T-helper 2 cell treated with Interferon-gamma antibody and Interleukin-4, amounts not matched to agents 100 ng/mL and 5 ng/mL, for 36 hours (primary cell): ENCODE data around the gene PDE3B. TPM values are rescaled to one million over a fixed set of nuclear protein-coding genes. Genes with fewer than 3 reads are reported as not detected.
"Not testable (repeated sequence)": the region's sequence is repeated elsewhere in the genome, so short reads cannot be mapped to it uniquely, and the experiment has no call there.

Experiments
- intact Hi-C: fragments of 100-400 bp; cut with micrococcal nuclease; formaldehyde crosslinking; loops from one replicate; pipeline ENCODE4 v1.15.1; 2023
- total RNA-seq: library from RNA; stranded (reverse); gene quantifications from 2 replicates; pipeline ENCODE4 v1.2.3, GENCODE V29; 2022

Gene PDE3B
- total RNA-seq, 1 donor from 2014 or later, result 103 TPM

DNA sequence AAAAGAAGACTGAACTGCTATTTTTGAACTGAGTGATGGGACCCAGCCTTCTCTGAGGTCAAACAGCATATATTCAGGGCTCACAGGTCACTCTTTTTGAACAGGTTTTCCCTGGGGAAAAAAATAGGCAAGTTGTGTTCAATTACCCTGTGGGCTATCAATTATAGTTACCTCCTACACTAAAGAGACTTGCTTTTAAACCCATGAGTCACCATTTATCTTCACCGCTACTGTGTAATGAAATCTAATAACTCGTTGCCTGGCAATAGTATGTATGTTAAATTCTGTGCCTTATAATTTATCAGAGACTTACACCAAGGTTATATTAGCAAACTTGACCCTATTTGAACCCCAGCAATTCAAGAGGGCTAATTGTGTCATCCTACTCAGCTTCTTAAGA is 149.9 kb downstream of the PDE3B start:
- intact Hi-C loops, result no loop called here

DNA sequence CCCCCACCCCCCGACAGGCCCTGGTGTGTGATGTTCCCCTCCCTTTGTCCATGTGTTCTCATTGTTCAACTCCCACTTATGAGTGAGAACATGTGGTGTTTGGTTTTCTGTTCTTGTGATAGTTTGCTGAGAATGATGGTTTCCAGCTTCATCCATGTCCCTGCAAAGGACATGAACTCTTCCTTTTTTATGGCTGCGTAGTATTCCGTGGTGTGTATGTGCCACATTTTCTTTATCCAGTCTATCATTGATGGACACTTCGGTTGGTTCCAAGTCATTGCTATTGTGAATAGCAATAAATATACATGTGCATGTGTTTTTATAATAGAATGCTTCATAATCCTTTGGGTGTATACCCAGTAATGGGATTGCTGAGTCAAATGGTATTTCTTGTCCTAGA is 152.4 kb downstream of the PDE3B start:
- intact Hi-C loops, result not testable (repeated sequence)

DNA sequence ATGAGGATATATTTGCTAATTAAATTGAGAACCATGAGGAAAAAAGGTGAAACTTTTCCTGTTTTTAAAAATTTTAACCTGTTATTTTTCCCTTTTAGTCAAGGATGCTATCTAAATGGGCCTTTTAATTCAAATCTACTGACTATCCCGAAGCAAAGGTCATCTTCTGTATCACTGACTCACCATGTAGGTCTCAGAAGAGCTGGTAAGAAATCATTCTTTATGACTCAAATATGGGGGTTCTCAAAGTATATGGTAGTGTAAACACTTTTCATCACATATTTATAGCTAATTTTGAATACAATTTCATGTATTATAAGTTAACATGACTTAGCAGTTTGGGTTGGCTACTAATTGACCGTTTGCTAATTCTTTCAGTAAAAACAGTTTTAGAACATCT is 160.2 kb downstream of the PDE3B start:
- intact Hi-C loops, result no loop called here

DNA sequence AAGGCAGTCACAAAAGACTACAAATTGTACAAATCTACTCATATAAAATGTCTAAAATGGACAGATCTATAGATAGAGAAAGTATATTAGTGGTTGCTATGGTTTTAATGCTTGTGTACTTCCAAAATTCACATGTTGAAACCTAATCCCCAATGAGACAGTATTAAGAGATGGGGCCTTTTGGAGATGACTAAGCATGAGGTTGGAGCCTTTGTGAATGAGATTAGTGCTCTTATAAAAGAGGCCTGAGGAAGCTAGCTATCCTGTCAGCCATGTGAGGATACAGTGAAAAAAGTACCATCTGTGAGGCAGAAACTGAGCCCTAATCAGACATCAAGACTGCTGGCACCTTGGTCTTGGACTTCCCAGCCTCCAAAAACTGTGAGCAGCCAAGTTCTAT is 165.9 kb downstream of the PDE3B start:
- intact Hi-C loops, result loop anchor here (5.0 kb wide), 1 partner anchor 83 kb away; the partner anchor contains the start of gene CYP2R1

DNA sequence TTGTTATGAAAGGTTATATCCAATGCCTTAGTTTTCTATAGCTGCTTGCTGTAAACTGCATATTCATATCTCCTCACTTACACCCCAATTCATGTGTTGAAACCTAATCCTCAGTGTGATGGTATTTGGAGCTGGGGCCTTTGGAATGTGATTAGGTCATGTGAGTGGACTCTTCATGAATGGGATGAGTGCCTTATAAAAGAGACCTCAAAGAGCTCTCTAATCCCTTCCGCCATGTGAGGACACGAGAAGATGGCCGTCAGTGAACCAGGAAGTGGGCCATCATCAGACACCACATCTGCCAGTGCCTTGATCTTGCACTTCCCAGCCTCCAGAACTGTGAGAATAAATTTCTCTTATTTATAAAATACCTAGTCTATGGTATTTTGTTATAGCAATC is 169.2 kb downstream of the PDE3B start:
- intact Hi-C loops, result no loop called here

DNA sequence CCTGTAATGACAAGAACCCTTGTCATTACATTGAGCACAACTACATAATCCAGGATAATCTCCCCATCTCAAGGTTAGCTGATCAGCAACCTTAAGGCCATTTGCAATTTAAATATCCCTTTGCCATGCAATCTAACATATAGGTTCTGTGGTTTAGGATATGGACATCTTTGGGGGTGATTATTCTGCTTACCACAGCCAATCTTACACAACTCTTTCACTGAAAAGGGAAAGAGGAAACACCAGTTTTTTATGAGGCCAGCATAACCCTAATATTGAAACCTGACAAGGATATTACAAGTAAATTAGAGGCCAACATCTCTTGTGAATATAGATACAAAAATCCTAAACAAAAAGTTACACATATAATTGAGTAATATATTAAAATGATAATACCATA is 169.9 kb downstream of the PDE3B start:
- intact Hi-C loops, result no loop called here

DNA sequence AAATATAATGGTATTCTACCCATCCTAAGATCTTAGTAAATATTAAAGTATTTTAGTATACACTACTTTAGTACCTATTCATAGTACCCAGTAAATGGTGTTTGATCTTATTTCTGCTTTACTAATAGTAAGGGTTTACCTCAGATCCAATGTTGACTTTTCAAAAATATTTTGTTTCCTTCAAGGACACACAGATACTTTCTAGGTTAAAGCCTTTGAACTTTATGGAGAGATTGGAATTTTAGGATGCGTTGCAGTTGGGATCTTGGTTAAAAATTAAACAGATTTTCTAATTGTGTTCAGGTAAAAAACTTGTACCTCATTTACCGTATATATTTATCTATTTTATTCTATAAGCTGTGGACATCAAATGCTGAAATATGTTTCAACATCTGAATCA is 175.2 kb downstream of the PDE3B start:
- intact Hi-C loops, result no loop called here

DNA sequence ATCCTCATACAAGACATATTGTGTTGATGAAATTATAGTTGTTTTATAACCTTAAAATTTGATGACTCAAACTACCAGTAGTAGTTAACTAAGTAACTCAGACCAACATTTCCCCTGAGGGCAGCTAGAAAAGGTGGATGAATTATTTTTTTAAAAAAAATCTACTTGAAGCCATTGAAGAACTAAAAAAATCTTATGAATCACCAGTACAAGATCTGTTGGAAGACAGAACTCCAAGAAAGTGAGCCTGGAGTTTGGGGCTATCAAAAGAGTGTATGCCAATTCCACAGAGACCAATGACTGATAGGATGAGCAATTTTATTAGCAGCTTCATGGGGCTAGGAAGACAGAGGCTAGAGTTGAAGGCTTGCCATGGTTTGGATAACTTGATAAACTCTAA is 176.0 kb downstream of the PDE3B start:
- intact Hi-C loops, result no loop called here

DNA sequence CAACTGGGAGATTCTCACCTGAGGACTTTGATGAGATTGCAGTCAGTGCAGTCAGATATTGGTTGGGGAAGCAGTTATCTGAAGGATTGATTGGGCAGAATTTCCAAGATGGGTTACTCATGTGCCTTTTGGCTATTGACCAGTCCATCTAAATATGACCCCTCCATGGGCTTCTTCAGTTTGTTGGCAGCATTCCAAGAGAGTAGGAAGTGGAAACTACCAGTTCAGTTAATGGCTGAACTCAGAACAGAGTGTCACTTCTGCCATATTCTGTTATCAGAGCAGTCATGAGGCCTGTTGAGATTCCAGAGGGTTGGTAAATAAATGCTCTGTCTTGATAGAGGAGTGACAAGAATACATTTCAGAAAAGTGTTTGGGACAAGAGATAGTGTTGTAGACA is 177.4 kb downstream of the PDE3B start:
- intact Hi-C loops, result no loop called here

DNA sequence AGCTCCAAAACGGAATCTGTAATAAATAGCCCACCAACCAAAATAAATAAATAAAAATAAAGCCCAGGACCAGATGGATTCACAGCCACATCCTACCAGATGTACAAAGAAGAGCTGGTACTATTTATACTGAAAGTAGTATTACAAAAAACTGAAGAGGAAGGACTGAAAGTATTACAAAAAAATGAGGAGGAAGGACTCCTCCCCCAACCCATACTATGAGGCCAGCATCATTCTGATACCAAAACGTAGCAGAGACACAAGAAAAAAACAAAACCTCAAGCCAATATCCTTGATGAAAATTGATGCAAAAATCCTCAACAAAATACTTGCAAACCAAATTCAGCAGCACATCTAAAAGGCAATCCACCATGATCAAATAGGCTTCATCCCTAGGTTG is 183.0 kb downstream of the PDE3B start:
- intact Hi-C loops, result no loop called here

DNA sequence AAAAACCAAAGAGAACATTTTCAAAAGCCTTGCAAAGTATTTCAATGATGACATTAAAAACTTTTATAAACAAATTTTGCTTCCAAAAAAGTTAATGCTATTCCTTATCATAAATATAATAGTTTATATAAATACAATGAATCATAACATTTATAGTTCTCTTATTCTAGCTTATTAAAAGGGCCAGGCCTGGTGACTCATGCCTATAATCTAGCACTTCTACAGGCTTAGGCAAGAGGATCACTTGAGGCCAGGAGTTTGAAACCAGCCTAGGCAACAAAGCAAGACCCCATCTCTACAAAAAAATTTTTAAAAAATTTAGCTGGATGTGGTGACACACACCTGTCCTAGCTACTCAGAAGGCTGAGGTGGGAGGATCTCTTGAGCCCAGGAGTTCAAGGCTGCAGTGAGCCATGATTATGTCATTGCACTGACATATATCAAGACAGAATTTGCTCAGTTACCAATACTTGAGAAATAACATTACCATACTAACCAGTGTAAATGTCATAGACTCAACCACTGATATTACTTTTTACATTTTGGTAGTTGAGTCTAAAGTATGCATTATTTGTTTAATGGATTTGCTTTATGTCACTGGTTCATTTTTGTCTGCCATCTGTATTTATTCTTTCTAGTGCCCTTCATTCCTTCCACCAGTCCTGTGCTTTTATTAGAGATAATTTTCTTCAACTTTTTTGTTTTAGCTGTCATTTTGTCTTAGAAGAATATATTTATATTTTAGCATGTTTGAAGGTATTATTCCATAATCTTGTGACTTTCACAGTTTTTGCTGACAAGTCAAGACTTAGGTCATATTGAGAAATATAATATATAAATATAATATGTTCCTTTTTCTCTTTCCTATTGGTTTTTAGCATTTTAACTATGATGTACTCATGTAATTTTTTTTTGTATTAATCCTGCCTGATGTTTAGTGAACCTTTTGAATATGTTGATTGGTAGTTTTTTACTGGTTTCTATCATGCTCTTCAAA is 192.2 kb downstream of the PDE3B start:
- intact Hi-C loops, result no loop called here

DNA sequence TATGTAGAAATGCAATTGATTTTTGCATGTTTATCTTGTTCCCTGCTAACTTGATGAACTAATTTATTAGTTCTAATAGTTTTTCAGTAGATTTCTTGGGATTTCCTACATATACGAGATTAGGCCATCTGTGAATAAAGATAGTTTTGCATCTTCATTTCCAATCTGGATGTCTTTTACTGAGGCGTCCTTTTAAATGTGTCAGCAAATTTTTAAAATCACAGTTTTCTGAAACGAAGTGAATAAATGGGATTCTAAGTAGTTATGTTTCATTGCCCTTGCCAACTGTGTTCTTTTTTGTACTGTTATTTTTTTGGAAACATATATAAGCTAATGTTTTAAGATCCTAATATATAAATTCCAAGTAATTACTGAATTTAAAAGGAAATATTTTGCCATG is 198.4 kb downstream of the PDE3B start:
- intact Hi-C loops, result no loop called here

DNA sequence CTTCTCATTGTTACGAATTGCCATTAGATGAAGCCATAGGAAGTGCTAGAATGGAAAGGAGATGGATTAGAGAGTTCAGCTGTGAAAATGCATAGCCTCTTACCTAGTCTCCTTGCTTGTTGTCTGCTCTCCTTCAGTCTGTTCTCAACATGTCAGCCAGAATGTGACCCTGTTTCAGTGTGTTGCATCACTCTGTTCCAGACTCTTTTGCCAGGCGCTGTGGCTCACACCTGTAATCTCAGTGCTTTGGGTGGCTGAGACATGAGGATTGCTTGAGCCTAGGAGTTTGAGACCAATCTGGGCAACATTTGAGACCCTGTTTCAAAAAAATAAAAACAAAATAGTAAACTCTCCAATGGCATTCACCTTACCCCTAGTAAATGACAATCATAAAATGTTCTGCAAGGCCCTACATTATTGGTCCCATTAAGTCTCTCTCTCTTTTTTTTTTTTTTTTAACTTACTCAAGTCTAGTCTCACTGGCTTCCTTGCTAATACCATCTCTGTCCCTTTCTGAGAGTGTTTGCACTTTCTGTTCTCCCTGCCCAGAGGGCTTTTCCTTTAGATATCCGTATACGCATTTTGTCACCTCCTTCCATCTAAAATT is 209.1 kb downstream of the PDE3B start:
- intact Hi-C loops, result no loop called here

DNA sequence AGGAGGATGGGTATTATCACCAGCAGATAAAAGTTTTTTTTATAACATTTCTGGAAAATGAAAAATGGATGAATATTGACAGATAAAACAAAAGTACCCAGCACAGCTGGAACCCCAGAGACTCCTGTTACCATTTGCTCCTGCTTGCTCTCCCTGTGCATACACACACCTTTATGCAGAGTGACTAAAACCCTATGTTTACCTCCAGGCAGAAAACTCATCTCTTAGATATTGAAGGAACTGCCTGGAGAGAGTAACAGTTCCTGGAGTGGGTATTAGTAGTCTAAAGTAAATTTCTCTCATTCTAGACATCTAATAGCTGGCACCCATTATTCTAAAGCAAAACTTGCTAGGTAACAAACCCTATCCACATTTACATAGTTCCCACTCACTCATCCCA is 210.5 kb downstream of the PDE3B start:
- intact Hi-C loops, result no loop called here

DNA sequence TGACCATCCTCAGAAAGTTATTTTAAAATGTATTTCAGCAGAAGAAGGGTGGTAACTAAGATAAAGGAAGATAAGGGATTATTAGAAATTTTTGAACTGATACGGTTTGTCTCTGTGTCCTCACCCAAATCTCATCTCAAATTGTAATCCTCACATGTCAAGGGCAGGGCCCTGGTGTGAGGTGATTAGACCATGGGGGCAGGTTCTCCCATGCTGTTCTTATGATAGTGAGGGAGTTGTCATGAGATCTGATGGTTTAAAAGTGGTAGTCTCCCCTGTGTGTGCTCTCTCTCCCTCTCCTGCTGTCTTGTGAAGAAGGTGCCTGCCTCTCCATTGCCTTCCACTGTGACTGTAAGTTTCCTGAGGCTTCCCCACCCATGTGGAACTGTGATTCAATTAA is 212.3 kb downstream of the PDE3B start:
- intact Hi-C loops, result no loop called here

DNA sequence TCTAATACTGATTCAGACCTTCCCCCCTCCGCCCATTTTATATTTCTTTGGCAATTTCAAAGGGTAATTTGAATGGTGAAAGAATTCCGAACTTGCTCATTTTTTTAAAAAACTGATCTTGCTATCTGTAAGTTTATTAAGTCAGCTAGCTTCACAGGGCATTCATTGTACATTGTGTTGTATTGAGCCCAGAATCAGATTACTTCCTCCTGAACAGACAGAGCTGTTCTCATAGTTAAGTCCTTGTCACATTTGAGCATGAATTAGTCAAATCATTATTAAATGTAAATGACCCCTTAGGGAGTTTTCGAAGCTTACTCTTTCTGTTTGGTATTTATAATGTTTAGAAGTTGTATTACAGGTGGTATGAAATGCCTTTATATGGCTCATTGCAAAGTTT is 214.0 kb downstream of the PDE3B start:
- intact Hi-C loops, result no loop called here

DNA sequence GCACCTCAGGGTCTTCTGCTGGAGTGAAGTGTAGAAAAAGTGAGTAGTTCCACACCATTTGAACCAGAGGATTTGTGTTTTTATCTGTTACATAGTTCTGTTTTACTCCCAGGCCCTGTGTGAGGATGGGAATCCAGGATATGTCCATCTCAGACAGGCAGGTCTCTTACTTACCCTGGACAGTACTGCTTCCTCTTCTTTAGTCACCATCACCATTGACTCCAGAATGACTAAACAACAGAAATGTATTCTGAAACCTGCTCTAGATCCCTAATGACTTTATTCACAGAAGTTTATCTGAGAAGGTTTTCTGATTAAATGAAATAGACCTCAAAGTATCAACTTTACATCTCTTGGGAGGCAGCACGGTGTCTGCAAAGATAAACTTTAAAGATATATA is 214.8 kb downstream of the PDE3B start:
- intact Hi-C loops, result no loop called here

DNA sequence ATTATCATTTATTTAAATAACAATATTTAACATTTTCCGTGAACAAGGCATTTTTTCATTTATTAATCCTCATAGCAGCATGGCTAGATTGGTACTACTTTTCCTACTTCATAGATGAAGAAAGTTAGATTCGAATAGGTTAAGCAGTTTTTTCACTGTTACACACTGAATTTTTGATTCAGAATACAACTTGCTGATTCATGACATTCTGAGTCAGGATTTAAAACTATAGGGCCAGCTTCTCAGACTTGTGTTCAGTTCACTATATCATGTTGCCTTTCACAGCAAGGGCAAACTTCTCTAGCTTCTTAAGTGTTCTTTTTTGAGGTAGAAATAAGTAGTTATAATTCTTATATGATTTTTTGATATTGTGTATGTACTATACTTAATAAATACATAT is 216.9 kb downstream of the PDE3B start:
- intact Hi-C loops, result no loop called here

DNA sequence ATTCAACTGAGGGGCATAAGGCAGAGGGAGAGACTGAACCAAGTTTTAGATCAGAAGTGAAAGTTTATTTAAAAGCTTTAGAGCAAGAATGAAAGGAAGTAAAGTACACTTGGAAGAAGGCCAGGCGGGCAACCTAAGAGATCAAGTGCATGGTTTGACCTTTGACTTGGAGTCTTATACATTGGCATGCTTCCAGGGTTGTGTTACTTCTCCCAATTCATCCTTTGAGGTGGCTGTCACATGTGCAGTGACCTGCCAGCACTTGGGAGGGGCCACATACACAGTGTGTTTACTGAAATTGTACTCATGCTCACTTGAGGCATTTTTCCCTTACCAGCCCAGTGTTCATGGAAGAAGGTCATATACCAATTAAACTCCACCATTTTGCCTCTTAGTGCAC is 218.1 kb downstream of the PDE3B start:
- intact Hi-C loops, result no loop called here

DNA sequence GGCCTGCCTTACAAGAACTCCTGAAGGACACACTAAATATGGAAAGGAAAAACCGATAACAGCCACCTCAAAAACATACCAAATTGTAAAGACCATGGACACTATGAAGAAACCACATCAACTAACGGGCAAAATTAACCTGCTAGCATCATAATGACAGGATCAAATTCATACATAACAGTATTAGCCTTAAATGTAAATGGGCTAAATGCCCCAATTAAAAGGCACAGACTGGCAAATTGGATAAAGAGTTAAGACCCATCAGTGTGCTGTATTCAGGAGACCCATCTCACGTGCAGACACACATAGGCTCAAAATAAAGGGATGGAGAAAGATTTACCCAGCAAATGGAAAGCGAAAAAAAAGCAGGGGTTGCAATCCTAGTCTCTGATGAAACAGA is 220.2 kb downstream of the PDE3B start:
- intact Hi-C loops, result not testable (repeated sequence)

DNA sequence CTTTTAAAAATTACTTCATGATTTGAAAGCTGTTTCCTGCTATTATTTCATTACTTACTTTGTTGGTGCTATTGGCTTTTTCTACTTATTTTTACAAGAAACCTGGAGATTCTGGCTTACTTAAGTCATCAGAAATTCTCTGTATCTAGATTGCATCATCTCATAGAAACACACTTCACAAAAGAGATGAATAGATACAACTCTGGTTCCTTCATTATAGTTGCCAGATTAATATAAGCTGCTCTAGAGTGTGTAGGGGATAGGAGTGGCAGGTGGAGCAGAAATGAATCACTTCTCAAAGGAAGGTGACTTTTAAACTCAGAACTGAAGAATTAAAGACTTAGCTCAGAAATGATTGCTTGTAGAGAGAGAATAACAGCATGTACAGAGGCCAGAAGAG is 228.4 kb downstream of the PDE3B start:
- intact Hi-C loops, result no loop called here

DNA sequence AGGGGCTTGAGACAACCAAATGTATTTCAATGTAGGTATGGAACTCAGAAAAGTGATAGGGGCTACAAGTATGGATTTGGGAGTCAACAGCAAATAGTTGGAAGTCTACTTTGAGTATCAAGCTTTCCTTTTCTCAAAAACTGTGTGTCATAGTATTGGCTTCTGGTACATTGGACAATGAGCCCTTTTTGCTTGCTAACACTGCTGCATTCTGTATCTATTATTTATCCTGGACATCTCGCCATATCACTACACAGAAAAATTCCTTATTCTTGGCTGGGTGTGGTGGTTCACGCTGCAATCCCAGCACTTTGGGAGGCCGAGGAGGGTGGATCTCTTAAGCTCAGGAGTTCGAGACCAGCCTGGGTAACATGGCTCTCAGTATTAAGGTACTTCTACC is 230.0 kb downstream of the PDE3B start:
- intact Hi-C loops, result no loop called here

DNA sequence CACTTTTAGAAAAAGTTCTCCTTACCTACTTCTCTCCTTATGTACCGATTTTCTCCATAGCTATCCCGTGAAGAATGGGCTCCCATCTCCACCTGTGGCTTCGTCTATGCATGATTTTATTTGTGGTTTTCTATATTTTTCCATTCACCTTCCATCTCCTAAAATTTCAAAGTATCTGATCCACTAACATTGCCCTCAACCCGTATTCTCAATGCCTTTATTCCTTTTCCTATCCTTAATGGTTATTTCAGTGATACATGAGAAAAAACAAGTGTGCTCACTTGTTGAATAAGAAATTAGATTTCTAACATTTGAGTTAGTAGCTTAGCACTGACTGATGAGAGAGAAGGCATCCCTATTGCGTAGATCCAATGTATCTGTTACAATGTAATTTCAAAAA is 231.6 kb downstream of the PDE3B start:
- intact Hi-C loops, result no loop called here
